Left forelimb (tissue), 1 donor: ENCODE results near the gene CEACAM21.

Experiments used
- DNase-seq: peaks from one replicate; pipeline ENCODE4 v3.0.0-alpha.2; 2018; ENCODE audit warnings: low spot score

The CEACAM21 gene

DNA sequence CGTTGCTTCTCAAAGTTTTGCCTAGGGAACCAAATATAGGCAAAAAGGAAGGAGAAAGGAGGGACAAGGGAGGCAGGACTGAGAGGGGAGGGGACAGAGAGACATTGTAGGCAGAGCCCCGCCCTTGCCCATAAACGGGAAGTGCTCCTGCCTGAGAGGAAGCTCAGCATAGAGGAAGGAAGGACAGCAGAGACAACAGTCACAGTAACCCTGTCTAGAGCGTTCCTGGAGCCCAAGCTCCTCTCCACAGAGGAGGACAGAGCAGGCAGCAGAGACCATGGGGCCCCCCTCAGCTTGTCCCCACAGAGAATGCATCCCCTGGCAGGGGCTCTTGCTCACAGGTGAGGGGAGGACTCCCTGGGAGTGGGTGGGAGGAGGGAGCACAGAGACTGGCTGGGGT is at the start of gene CEACAM21:
TSS of gene CEACAM21 (plus strand) at position 169 of the 400 bp plus-strand sequence. CDS start at position 278, 109 bp downstream.
- DNase-seq, result no peak

- no peak for DNase-seq
Measured at GRCh38 chr19:41527089-41527488, 48.9 kb upstream of the CEACAM21 start.

DNA sequence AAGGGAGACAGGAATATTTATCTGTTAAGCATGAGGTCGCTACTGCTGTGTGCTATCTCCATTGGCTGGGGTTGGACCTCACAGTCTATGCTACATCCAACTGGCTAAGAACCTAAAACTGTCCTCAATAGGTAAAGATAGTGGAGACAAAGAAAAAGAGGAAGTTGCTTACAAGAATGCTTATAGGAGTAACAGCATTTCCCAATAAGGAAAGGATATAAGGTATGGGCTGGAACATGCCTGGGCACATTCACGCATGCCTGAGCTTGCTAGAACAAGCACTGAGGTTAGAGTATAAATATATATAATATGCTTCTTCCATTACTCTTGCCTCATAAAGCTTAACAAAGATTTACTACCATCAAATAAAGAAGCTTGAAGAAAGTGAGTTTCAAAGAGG is 47.9 kb upstream of the CEACAM21 start:
- DNase-seq, result no peak

DNA sequence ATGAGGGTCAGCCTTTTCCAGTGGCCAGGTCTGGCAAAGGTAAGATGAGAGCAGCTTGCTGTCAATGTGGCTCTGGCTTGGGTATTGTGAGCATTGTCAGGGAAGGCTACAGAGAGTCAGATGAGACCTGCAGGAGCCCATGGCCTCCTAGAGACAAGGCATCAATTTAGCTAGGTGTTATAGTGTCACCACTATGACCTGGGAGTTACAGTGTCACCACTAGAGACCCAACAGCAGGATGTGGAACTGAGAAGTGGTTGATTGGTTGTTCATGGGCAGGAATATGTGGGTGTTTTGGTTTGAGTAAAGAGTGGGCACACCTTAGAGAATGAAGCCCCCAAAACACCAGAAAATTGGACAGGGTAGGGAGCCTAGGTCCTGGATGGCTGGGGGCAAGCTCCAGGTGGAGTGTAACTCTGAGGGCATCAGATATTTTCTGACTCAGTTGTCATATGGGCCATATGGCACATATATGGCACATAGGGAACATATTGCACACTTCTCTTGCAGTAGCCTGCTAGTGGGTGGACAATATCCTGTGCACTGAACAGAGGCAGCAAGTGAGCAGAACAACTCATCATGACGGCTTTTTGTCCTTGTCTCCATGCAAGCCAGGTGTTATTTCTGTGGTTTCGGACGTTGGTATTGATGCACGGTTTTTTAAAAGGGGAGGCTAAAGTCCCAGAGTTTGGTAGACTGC is 46.3 kb upstream of the CEACAM21 start:
- DNase-seq, result no peak

GRCh38 chr19:41530184-41530534 is 45.8 kb upstream of the CEACAM21 start:
- DNase-seq, result no peak

GRCh38 chr19:41530761-41531301 is 45.1 kb upstream of the CEACAM21 start:
- no peak for DNase-seq

DNA sequence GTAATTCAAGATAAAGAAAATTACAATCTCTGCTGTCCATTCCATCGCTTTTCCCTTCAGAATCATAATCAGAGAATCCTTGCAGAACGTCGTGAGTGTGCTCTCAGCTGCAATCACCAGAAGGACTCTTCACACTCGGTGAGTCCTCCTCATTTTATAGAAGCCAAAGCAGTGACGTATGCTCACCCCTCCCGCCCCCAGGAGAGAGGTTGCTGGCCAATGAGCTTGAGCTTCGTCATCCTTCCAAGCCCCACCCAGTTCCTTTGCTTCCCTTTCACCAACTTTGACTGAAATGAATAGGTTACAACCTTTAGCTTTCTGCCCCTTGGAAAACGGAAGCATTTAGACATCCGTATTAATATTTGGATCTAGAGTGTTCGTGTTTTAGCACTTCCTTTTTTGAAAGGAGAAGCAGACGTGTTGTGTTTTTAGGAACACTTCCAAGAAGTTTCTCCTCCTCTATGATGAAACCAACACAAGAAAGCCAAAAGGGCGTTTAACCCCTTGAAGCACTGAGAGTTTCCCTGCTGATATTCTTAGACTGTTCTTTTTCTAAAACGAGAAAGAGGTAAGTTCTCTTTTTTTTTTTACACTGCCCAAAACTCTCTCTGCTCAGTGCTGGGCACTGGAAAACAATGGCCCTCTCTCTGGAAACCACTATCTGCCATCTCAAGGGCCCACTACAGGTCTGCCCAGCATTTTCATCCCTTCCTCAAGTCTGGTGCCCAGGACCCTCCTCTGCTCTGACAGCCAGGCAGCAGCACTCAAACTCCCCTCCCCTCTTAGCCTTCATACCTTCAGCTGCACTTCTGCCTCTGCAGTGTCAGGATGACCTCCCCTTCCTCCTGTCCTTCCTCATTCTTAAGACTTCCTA is 44.3 kb upstream of the CEACAM21 start:
- DNase-seq, result no peak

DNA sequence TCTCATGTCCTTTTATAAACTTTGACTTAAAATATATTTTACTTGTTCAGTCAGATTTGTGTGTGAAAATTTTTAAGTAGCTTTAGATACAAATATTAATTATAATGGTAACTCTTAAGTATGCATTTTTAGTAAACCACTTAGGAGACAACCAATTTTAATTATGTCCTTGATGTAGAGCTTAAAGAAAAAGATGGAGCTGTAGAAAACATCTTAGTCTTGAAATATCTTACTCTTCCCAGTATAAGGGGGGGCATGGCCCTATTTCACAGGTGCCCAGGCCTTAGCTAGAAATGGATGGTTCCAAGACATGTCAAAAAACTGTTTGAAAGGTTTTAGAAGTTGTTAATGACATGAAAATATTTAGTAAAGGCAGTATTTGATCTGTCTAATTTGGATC is 43.4 kb upstream of the CEACAM21 start:
- no peak for DNase-seq

DNA sequence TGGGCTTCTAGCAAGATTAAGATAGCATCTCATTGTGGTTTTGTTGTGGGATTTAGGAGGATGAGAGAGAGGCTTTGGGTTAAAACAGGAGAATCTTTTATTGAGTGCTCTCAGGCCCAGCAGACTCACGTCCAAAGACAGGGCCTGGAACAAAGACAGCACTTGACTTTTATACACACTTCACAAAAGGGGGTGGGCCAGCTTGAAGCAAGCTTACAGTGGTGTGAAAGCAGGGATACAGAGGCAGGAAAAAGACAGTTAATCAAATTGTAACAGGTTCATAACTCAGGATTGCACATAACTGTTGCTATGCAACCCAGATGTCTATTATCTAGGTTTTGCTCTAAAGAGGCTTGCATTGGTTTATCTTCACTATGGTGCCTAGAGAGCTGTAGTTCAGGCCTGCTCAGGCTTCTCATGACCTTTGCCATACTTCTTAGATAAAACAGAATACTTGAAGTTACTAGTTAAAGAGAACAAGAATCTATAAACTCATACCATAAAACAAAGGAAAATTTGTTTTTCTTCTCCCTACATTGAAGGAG is 42.2 kb upstream of the CEACAM21 start:
- no peak for DNase-seq

GRCh38 chr19:41535029-41535622 is 40.8 kb upstream of the CEACAM21 start:
- no peak for DNase-seq

DNA sequence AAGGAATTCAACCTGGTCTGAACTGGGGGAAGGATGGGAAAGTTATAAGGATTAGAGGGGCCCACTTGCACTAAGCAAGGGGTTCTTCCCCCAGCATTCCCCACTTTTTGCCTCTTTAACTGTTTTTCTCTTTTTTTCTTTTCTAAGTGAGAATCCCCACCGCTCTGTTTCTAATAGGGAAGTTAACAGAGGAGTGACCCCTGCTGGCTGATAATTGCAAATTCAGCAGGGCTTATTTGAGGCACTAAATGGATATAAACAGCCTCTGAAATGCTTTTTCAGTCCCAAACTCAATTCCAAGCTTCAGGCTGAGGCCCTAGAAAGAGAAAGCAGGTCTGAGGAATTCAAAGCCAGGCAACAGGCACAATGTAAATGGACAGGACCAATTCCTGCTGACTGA is 38.2 kb upstream of the CEACAM21 start:
- no peak for DNase-seq

GRCh38 chr19:41540041-41540695 is 35.8 kb upstream of the CEACAM21 start:
- no peak for DNase-seq

DNA sequence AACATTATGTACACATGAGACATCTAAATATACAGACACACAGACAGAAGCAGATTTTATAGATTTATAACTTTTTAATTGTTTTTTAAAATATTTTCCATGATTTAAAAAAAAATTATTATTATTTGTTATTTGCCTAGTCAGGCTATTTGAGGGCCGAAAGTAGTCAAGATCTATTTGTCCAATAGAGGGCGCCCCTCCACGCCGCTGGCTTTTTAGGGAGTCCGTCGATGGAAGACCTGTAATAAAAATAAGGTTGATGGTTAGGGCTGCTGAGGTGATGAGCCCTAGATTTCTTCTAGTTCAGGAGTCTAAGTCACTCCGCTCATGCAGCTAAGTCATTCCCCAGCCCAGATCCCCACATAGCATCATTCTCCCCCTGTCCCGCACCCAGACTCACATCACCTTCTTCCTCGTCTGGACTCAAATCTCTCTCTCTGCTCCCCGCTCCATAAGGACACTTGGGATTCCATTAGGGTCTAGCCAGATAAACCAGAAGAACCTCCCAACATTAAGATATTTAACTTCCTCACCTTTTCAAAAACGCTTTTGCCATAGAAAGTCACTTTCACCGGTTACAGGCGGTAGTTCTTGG is 33.9 kb upstream of the CEACAM21 start:
- DNase-seq, result no peak

- DNase-seq, result no peak
Measured at GRCh38 chr19:41542622-41543021, 33.3 kb upstream of the CEACAM21 start.

GRCh38 chr19:41543582-41543981 is 32.4 kb upstream of the CEACAM21 start:
- DNase-seq, result no peak

DNA sequence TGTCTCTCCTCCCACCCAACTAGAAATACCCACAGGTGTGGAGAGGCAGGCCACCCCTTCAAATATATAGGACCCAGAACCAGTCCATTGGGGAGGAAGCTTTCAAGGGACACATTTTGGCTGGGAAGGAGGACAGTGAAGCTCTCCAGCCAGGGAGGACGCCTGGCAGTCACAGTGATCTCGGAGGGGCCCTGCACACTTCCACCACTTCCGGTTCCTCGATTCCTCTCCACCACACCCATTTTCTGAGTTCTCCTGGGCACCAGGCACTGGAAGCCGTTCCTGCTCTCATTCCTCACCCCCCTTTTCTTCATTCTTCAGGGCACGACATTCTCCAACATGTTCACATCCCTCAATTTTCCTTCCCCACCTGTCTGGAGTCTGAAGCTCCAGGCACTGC is 30.4 kb upstream of the CEACAM21 start:
- no peak for DNase-seq

GRCh38 chr19:41546386-41546789 is 29.6 kb upstream of the CEACAM21 start:
- no peak for DNase-seq

- no peak for DNase-seq
Measured at GRCh38 chr19:41546961-41547360, 29.0 kb upstream of the CEACAM21 start.

DNA sequence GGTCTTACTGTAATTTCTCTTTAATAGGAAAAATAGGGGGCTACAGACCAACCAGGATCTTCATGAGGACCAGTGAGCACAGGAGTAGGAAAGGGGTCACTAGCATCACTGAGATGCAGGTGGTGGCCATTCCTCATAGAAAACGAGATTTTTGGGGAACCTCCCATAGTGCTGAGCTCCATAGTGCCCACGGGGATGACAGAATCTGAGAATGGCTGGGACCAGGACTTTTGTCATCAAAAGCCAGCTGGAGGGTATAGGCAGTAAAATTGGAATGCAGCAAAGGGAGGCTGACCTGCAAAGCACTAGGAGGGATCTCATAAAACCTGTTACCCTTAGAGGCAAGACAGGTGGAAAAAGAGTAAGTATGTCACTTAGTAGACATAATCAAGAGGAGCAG is 28.4 kb upstream of the CEACAM21 start:
- DNase-seq, result no peak

- no peak for DNase-seq
Measured at GRCh38 chr19:41548047-41548446, 27.9 kb upstream of the CEACAM21 start.

DNA sequence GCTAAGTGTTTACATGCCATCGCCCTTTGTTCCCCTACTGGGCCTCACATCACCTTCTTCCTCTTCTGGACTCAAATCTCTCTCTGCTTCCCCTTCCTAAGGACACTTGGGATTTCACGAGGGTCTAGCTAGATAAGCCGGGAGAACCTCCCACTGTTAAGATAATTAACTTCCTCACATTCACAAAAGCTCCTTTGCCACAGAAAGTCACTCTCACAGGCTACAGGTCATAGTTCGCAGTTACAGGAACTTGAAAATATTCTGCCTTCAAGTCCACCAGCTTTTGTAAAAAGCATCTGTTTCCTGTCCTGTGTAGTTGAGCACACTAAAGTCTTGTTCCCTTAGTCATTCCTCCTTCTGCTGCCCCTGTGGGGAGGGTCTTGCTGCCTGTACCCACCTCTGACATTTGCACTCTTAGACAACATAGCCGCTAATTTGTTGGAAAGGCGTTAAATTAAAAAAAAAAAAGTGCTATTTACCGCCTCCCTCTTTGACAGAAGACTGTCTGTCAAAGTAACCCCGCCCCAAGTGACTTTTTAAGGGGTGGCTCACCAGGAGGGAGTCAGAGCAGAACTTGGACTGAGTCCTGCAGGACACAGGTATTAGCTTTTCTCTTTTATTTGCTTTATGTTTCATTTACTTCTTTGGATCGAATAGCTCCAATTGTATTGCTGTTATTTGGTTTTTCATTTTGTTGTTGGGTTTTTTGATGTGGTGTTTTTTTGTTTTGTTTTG is 26.8 kb upstream of the CEACAM21 start:
- no peak for DNase-seq
